Astrocyte (in vitro differentiated cells and primary cell): ENCODE data around the gene MTARC2. TPM values are rescaled to one million over a fixed set of nuclear protein-coding genes. Genes with fewer than 3 reads are reported as not detected.

Source experiments
- DNase-seq: peaks from one replicate; pipeline ENCODE4 v3.0.0-alpha.2; 2010; ENCODE audit warnings: low read depth
- FAIRE-seq: peaks from 2 replicates; lab custom pipeline; 2011; peaks lifted over from hg19 to GRCh38; lab: Jason Lieb, UNC
- H2AFZ ChIP-seq: 2 replicates; pipeline ENCODE4 v1.6.0; 2012; ENCODE audit warnings: low read depth, low read length, inconsistent platforms
- H3K27ac ChIP-seq: 2 replicates; pipeline ENCODE4 v1.5.1; 2011; ENCODE audit warnings: low read depth, low read length, inconsistent platforms
- H3K27me3 ChIP-seq: 2 replicates; pipeline ENCODE4 v1.6.0; 2011; ENCODE audit warnings: low read length, inconsistent platforms; ENCODE audit not compliant: insufficient read depth
- H3K36me3 ChIP-seq: 2 replicates; pipeline ENCODE4 v1.5.1; 2011; ENCODE audit warnings: low read length, inconsistent platforms; ENCODE audit not compliant: insufficient read depth
- H3K4me1 ChIP-seq: 2 replicates; pipeline ENCODE4 v1.5.1; 2011; ENCODE audit warnings: low read length, inconsistent platforms; ENCODE audit not compliant: insufficient read depth
- H3K4me2 ChIP-seq: 2 replicates; pipeline ENCODE4 v1.6.0; 2012; ENCODE audit warnings: low read length, inconsistent platforms
- H3K4me3 ChIP-seq: 2 replicates; pipeline ENCODE4 v1.5.1; 2011; ENCODE audit warnings: low read depth, mild to moderate bottlenecking, low read length, inconsistent platforms; ENCODE audit not compliant: insufficient read depth
- H3K79me2 ChIP-seq: 2 replicates; pipeline ENCODE4 v1.6.0; 2012; ENCODE audit warnings: mild to moderate bottlenecking, low read length, inconsistent platforms; ENCODE audit not compliant: insufficient read depth
- H3K9ac ChIP-seq: 2 replicates; pipeline ENCODE4 v1.6.0; 2012; ENCODE audit warnings: mild to moderate bottlenecking, low read length, inconsistent platforms
- H3K9me3 ChIP-seq: 2 replicates; pipeline ENCODE4 v1.5.1; 2012; ENCODE audit warnings: low read depth, mild to moderate bottlenecking, low read length, inconsistent platforms; ENCODE audit not compliant: insufficient read depth
- H4K20me1 ChIP-seq: 2 replicates; pipeline ENCODE4 v1.6.0; 2012; ENCODE audit warnings: low read length, inconsistent platforms; ENCODE audit not compliant: insufficient read depth
- H3K27ac Mint-ChIP-seq: one replicate; pipeline ENCODE4 v1.8.0; 2021; ENCODE audit warnings: mild to moderate bottlenecking, mixed read lengths; ENCODE audit not compliant: unreplicated experiment
- H3K27me3 Mint-ChIP-seq: one replicate; pipeline ENCODE4 v1.8.0; 2021; ENCODE audit warnings: low read depth, mixed read lengths; ENCODE audit not compliant: unreplicated experiment
- H3K36me3 Mint-ChIP-seq: one replicate; pipeline ENCODE4 v1.8.0; 2021; ENCODE audit warnings: low read depth, mixed read lengths; ENCODE audit not compliant: unreplicated experiment
- H3K4me1 Mint-ChIP-seq: one replicate; pipeline ENCODE4 v1.8.0; 2021; ENCODE audit warnings: low read depth, mixed read lengths; ENCODE audit not compliant: unreplicated experiment
- H3K4me3 Mint-ChIP-seq: one replicate; pipeline ENCODE4 v1.8.0; 2021; ENCODE audit warnings: mild to moderate bottlenecking, moderate library complexity, mixed read lengths; ENCODE audit not compliant: unreplicated experiment
- H3K9me3 Mint-ChIP-seq: one replicate; pipeline ENCODE4 v1.8.0; 2021; ENCODE audit warnings: mild to moderate bottlenecking, mixed read lengths; ENCODE audit not compliant: unreplicated experiment
- EZH2 ChIP-seq: IDR thresholded peaks from 2 replicates; pipeline ENCODE4 v1.6.1; 2012; ENCODE audit warnings: mild to moderate bottlenecking, low read length, inconsistent platforms; ENCODE audit not compliant: insufficient read depth
- total RNA-seq: library from RNA; stranded (reverse); gene quantifications from 2 replicates; pipeline ENCODE4 v1.2.1, GENCODE V29; 2021
- TF ChIP-seq, protein P1 (sequence below): IDR thresholded peaks from 2 replicates; pipeline ENCODE4 v1.5.1; 2011; ENCODE audit warnings: low read depth, mild to moderate bottlenecking, inconsistent platforms, low read length, moderate library complexity; ENCODE audit not compliant: insufficient read depth

The MTARC2 gene
- total RNA-seq, 1 donor from 2014 or later = 3.1 TPM

DNA sequence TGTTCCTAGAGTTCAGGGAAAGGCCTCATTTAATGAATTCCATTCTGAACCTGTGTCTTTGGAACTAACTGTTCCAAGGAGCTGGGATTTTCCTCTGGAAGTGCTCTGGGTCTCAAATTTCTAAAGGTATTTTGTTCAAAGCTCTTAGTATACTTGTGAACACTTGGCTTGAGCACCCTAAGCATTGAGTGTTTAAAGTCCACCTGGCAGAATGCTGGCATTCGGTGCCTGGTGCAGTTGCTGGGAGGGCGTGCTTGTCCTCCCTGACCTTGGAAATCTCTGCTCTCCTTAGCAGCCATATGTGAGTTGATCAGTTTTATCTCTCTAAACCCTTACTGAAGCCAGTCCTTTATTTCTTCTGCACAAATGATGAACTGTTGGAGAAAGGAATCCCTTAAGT is 3.0 kb downstream of the MTARC2 start:
- Histone ChIP-seq H3K9me3 (no peaks in the 10 kb centered on the region), H3K27me3 (no peaks in the 10 kb centered on the region), H4K20me1 (no peaks in the 10 kb centered on the region), H3K4me1 (peaks cover 6% of the 10 kb centered on the region), H3K9ac (no peak overlapping the region), H2AFZ (no peak overlapping the region), H3K4me3 (no peak overlapping the region), H3K36me3 (no peaks in the 10 kb centered on the region), H3K79me2 (no peaks in the 10 kb centered on the region), H3K4me2 (no peak overlapping the region), H3K27ac (no peak overlapping the region)
- no peaks in the 10 kb centered on the region for H3K9me3 Mint-ChIP-seq
- H3K36me3 Mint-ChIP-seq = peaks cover 9% of the 10 kb centered on the region
- H3K4me3 Mint-ChIP-seq = no peak overlapping the region
- H3K4me1 Mint-ChIP-seq = peaks cover 13% of the 10 kb centered on the region
- peaks cover 14% of the 10 kb centered on the region for H3K27me3 Mint-ChIP-seq
- no peak for TF ChIP-seq EZH2
- TF ChIP-seq, protein P1, sequence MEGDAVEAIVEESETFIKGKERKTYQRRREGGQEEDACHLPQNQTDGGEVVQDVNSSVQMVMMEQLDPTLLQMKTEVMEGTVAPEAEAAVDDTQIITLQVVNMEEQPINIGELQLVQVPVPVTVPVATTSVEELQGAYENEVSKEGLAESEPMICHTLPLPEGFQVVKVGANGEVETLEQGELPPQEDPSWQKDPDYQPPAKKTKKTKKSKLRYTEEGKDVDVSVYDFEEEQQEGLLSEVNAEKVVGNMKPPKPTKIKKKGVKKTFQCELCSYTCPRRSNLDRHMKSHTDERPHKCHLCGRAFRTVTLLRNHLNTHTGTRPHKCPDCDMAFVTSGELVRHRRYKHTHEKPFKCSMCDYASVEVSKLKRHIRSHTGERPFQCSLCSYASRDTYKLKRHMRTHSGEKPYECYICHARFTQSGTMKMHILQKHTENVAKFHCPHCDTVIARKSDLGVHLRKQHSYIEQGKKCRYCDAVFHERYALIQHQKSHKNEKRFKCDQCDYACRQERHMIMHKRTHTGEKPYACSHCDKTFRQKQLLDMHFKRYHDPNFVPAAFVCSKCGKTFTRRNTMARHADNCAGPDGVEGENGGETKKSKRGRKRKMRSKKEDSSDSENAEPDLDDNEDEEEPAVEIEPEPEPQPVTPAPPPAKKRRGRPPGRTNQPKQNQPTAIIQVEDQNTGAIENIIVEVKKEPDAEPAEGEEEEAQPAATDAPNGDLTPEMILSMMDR = no peak
- no peak overlapping the region for H3K27ac Mint-ChIP-seq
- FAIRE-seq (no peak), DNase-seq (no peak)

DNA sequence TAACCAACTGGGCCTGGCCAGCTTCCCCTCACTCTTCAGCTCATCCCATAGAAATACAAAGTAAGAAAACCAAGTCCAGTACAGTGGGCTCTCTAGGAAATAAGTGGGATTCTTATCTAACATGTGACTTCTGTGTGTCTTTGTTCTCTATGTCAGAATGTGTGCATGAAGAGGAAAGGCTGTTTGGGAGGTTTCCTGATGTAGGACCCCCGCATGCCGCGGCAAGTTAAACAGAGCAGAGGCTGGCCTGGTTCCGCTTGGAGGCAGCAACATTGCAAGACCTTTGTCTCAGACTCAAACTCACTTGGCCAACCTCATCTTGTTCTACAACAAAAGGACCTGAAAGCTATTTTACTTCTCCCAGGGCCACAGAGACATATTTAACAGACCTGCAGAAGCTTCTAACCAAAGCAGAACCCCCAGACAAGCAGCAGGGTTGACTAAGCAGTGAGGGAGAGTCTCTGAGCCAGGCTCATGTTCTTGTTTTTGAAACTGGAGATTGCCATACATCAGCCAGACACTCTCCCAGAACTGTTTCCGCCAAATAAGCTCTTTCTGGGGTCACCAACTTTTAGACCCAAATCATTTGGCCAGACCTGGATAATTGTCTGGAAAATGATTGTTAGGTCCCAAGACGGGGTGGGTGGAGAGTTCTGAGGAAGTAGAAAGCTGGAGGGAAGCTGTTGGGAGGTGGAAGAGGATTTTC is 6.2 kb downstream of the MTARC2 start:
- TF ChIP-seq EZH2 = no peak
- TF ChIP-seq, protein P1 = no peak
- H3K27ac Mint-ChIP-seq = no peak overlapping the region
- H3K4me1 ChIP-seq = no peaks in the 10 kb centered on the region
- H3K27ac ChIP-seq = no peak overlapping the region
- H3K4me1 Mint-ChIP-seq = no peaks in the 10 kb centered on the region
- no peaks in the 10 kb centered on the region for H3K27me3 ChIP-seq
- H2AFZ ChIP-seq = no peak overlapping the region
- DNase-seq = no peak
- no peak overlapping the region for H3K4me3 Mint-ChIP-seq
- H3K4me3 ChIP-seq = no peak overlapping the region
- no peaks in the 10 kb centered on the region for H3K36me3 ChIP-seq
- H3K9me3 ChIP-seq = no peaks in the 10 kb centered on the region
- H3K9ac ChIP-seq = no peak overlapping the region
- no peak overlapping the region for H3K4me2 ChIP-seq
- H3K79me2 ChIP-seq = no peaks in the 10 kb centered on the region
- H4K20me1 ChIP-seq = no peaks in the 10 kb centered on the region
- H3K36me3 Mint-ChIP-seq = peaks cover 9% of the 10 kb centered on the region
- no peaks in the 10 kb centered on the region for H3K9me3 Mint-ChIP-seq
- H3K27me3 Mint-ChIP-seq = peaks cover 4% of the 10 kb centered on the region
- FAIRE-seq = no peak

DNA sequence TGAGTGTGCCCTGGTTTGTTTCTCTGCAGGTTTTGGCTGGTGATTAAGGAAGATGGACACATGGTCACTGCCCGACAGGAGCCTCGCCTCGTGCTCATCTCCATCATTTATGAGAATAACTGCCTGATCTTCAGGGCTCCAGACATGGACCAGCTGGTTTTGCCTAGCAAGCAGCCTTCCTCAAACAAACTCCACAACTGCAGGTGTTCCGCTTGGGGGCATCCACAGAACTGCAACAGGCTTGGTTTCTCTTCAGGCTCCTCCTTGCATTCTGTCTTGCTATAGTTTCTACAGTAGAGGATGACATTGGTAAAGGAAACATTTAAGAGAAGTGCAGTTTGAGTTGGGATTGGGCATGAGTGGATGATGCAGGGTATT is 6.8 kb downstream of the MTARC2 start:
- H3K4me2 ChIP-seq = no peak overlapping the region
- H3K36me3 ChIP-seq = no peaks in the 10 kb centered on the region
- no peaks in the 10 kb centered on the region for H3K9me3 ChIP-seq
- H3K79me2 ChIP-seq = no peaks in the 10 kb centered on the region
- H3K36me3 Mint-ChIP-seq = peaks cover 9% of the 10 kb centered on the region
- H3K27ac Mint-ChIP-seq = no peak overlapping the region
- H3K27me3 ChIP-seq = no peaks in the 10 kb centered on the region
- no peak overlapping the region for H3K27ac ChIP-seq
- H3K27me3 Mint-ChIP-seq = peaks cover under 1% of the 10 kb centered on the region
- no peaks in the 10 kb centered on the region for H3K4me1 ChIP-seq
- H3K9me3 Mint-ChIP-seq = no peaks in the 10 kb centered on the region
- no peaks in the 10 kb centered on the region for H3K4me1 Mint-ChIP-seq
- H3K9ac ChIP-seq = no peak overlapping the region
- DNase-seq (no peak), FAIRE-seq (no peak)
- no peak overlapping the region for H3K4me3 ChIP-seq
- TF ChIP-seq EZH2 = no peak
- TF ChIP-seq, protein P1 = no peak
- no peak overlapping the region for H2AFZ ChIP-seq
- no peaks in the 10 kb centered on the region for H4K20me1 ChIP-seq
- no peak overlapping the region for H3K4me3 Mint-ChIP-seq
